Suppressor macrophage treated with lipopolysaccharide for 4 hours (primary cell): ENCODE measurements around the gene CYP11A1.
A peak's percentile ranks its signal among the peaks of the same experiment; 100 is the strongest.

Experiments used
- DNase-seq: peaks from one replicate; pipeline ENCODE4 v3.0.0-alpha.2; 2020

The CYP11A1 gene

DNA sequence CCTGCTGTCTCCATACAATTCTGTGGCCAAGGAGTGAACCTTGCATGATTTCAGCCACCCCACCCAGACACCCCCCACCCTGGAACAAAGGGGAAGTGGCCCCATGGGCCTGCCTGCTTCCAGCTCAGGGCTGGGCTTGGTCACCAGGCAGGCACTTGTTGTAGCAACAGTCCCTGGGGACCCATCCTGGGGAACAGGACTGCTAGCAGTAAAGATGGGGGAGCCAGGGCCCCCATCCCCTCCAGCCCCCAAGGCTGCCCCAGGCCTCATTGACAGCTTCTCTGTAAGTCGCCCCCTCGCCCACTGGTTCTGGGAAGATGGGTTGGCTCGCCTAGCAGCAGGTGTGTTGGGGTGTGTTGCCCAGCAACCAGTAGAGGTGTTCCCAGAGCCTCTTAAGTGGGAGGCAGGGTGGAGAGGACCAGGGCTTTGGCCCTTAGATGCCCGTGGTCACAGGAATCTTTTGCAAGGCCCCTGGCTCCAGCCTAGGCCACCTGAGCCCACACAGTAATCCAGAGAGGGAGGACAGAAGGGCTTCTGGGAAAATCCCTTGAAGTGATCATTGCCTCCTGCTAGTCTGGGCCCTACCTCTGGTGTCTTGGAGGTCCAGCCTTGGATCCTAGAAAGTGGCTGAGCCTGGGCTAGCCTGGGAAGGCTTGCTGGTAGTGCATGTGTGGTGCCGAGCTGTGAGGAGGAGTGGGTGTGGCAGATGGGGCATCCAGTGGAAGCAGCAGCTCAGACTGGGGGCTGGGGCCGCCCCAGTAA lies 48.9 kb downstream of the CYP11A1 start:
- DNase-seq, result no peak

DNA sequence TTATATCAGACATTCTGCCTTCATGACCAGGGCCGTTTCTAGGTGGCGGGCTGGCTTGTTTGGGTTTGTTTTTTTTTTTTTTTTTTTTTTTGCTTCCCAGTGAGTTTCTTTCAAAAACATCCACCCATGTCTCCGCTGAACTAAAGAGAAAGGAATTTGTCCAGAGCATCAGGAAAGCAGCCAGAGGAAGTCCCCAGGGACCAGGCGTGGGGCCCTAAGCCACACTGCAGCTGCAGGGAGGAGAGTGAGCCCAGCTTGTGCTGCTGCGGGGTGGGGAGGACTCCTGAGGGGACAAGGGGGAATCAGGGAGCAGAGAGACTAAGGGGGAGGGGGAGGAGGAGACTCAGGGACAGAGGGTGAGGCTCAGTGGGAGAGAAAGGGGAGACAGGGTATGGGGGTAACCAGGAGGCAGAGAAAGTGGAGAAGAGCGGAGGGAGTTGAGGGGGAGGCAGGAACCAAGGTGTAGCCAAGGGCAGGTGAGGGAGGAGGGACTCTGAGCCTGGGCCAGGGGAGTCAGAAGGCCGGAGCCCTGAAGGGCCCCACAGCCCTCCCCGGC lies 49.5 kb downstream of the CYP11A1 start:
- no peak for DNase-seq

DNA sequence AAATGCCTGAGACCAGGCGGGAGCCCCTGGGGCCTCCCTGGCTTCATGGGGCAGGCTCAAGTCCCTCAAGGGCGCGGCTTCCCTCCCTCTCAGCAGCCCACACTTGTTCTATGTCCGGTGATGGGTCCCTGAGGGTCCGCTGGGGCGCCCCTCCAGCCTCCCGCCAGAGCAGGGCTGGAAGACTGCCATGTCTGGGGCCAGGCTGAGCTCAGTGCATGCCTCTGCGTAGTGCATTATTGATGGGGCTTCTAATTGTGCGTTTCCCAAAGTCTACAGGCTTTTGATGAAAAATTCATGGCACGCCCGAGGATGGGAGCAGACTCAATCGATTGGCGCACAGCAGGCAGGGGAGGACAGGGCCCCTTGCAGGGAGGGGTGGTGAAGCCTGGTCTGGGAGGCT lies 51.3 kb downstream of the CYP11A1 start:
- no peak for DNase-seq

DNA sequence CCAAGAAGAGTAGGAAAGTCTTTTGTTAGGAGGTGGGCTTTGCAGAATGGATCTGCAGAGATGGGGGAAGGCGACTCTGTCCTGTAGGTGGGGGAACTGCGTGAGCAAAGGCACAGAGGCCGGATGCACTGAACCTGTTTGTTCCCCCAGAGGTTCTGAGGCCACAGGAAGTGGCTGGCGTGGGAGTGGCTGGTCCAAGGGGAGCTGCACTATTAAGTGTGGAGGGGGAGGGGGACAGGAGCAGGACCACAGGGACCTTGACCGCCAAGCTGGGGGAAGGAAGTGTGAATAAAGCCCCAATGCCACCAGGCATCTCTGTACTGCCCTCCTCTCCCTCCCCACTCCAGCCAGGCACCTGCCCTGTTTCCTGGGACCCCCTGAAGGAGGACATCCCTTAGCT lies 51.8 kb downstream of the CYP11A1 start:
- no peak for DNase-seq

DNA sequence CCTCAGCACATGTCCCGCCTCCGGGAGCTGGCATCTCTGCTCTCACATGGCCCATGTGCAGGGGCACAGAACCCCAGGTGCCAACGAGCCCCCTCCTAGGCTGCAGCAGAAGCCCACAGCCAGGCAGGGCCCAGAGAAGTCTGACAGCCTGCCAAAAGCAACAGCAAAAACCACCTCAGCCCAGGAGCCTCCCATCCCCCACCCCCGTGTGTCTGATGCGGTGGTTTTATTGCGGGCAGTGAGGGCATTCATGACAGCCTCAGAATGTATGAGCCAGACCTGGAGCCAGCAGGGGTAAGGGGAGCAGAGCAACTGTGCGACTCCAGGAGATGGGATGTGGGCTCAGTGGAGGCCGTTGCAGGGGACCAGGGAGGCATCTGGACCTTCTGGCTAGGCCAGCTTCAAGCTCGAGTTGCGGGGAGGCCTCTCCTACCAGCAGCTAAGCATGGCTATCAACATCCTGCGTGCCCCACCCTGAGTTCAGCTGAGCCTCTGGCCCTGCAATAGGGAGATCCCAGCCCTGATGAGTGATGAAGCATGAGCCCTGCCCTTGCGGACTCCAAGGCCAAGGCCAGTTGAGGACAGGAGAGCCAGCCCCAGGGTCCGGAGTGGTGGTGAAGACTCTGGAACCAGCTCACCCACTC lies 52.5 kb downstream of the CYP11A1 start:
- DNase-seq, result no peak

DNA sequence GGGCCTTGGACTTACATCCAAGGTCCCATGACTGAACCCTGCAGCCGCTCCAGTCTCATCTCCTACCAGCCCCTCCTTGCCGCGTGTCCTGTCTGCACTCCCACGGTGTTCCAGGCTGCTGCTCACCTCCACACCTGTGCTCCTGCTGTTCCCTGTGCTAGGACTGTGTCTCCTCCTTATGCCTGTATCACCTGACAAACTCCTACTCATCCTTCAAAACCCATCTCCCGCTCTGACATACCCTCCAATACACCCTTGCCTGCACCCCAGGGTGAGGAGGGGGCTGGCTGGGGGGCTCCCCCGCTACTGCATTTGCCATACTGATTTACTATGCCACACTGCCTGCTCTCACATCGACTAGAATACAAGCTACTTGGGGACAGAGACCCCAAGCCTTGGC lies 53.6 kb downstream of the CYP11A1 start:
- no peak for DNase-seq

DNA sequence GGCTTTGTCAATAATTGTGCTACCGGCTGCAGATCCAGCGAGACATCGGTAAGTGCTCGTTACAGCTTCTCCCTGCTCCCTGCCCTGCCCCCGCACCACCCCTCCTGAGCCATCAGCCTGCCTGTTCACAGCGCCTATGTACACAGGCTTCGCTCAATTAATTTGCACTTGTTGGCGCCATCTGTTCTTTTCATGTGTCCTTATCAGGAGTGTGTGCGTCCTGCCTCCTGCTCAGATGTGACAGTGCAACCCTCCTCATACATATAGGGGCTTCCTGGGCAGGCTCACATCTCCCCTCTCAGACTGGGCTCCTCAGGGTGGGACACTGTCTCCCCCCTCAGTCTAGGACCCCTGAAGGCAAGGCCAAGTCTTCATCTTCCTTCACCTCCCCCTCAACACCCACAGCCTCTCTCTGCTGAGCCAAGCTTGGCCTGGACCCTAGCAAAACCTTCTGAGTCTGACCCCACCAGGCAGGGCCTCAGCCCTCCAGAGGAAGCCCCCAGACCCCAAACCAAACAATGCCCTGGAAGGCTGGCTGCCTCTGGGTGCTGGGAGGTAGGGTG lies 54.9 kb downstream of the CYP11A1 start:
- no peak for DNase-seq

DNA sequence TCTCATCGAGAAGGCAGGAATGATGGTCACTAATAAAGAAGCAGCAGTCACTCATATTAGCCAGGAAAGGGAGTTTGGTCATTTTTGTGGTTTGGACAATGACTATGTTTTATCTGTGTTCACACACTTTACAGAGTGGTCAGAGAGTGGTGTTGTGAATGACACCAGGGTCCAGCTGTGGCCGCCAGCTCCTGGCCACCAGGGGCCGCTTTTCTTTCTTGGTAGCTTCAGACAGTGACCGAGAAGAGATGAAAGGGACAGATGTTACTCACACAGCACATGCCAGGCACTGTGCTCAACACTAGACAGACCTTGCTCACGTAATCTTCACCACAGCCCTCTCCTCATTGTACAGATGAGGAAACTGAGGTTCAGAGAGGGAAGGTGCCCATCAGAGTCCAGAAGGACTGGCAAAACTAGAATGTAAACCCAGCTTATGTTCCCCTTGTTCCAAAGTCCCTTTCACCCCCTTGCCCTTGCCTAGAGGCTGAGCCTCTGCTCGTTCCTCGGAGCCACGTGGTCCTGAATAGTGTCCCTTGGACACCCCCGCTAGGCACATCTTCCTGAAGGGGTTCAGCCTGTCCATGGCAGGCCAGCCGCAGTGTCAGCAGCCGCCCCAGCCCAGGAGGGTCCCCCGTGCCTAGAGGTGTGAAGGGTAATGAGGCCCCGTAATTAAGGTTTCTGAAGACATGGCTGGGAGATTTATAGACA lies 55.6 kb downstream of the CYP11A1 start:
- DNase-seq, result no peak

DNA sequence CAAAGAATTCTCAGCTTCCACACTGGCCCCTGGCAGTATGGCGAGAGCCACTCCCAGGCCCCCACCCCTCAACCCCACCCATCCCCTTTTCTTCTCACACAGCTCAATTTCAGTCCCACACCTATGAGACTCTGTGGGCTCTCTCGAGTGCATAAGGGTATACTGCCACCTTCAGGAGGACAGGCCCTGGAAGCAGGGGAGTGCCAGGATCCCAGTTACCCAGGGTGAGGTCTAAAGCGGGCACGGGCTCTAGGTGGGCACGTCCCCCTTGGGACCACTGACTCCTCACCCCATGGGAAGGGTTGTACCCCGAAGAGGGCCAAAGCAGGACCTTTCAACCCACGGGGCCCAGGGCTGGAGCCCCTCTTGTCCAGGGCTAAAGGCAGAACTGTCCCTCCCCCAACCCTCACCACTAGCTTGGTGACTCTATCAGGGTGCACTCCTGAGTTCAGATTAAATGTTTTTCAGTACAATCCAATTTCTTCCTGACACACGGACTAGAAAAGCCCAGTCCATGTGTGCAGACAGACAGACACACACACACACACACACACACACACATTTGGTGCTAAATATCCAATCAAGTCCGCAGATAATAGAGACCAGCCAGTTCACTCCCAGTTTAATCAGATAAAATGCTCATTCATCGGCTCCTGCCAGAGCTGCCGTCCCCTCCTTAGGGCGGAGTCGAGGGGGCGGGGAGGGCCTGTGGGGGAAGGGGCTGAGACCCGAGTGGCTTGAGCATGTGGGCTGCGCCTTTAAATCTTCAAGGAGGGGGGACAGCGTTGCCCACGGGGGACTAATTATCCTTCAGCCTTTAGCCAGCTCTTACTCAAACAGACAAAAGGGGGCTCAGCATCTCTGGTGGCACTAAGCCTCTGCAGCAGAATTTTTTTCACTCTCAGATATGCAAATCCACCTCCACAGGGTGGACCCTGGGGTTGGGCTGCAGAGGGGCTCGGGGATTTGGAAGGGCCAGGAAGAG lies 59.3 kb downstream of the CYP11A1 start:
- DNase-seq, result peak; percentile 47

DNA sequence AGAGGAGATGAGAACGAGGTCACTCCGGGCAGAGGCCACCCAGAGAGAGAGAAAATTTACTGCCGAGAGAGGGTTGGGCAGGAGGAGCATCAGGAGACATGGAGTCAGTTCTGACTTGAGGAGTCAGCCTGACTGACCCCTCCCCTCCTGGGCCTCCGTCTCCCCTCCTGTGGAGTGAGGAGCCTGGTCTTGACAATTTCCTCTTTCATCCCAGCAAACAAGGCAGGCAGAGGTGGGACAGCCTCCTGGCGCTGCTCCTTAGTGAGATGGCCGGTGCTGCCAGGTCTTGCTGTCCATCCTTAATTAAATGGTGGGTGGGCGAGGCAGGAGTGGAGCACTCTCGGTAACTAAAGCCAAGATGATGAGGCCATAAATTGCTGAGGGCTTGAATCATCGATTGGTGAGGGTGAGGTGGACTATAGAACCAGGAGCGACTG lies 60.6 kb downstream of the CYP11A1 start:
- no peak for DNase-seq

DNA sequence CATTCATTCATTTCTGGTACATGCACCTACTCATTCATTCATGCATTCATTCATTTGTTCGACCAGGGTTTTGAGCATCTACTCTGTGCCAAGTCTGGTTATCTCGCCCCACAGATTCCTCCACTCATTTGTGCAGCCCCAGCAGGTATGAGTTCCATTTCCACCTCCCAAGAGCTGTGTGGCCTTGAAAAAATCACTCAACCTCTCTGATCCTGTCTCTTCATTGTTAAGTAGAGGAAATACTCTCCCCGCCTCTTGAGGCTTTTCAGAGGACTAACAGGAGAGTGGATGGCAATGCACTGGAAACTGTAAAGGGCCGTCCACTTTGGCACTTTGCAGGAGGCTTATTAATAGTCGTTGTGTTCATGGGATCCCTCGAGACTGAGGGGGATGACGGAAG lies 61.8 kb downstream of the CYP11A1 start:
- DNase-seq, result no peak

DNA sequence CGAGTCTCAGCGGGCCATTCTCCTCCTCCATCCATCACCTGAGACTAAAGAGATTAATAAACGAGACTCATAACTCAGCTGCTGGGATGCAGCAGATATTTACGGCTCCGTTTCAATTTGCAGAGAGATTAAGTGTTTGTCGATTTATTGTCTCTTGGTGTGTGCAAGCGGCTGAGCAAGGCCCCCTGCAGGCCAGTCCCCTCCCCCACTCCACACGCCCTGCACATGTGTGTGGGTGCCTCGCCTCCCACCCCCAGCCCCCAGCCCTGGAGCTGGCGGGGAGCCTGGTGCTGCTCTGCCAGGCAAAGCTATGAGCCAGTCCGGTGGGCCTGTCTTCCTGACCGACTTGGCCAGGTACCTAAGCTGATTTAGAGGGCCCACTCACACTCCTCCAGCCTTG lies 63.0 kb downstream of the CYP11A1 start:
- DNase-seq, result no peak

DNA sequence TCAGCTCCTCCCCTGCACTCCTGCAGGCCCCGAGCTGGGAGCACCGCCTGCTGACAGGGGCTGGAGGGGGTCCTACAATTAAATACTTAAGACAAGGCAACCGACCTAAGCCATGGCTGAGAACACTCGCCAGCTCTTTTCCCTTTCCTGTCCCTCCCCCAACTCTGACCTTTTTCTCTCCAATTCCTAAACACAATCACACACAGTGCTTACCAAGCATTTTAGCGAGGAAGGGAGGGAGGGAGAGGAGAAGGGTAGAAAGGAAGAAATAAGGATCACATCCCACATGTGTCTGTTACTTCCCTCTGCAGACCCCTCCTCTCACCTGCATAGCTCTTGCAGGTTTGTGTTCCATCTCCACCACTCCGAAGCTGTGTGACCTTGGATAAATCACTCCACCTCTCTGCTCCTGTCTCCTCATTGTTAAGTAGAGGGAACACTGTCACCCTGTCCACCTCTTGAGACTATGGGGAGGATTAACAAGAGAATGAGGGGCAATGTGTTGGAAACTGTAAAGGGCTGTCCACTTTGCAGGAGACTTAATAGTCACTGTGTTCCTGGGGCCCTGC lies 63.6 kb downstream of the CYP11A1 start:
- DNase-seq, result no peak

DNA sequence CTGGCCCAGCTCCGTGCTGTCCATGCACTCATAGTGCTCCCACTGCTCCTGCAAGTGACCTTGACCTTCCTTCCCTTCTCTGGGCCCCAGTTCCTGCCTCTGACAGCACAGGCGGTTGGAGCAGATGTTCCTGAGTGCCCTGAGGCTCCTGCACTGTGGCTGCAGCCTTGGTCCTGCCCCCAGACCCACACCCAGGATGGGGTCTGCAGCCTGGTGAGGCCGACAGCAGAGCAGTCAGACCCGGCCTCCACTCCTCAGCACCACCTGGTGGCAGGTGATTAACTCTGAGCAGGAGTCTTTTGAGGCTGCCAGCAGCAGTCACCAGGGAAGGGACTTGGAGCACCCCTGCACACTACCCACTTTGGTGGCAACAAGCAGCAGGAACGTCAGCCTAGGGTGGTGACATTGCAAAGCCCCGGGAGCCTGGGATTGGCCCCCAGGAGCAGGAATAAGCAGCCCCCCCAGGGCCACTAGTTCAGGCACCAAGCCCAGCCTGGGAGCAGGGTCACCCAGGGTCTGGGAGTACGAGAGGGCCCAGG lies 64.6 kb downstream of the CYP11A1 start:
- DNase-seq, result peak; percentile 6

DNA sequence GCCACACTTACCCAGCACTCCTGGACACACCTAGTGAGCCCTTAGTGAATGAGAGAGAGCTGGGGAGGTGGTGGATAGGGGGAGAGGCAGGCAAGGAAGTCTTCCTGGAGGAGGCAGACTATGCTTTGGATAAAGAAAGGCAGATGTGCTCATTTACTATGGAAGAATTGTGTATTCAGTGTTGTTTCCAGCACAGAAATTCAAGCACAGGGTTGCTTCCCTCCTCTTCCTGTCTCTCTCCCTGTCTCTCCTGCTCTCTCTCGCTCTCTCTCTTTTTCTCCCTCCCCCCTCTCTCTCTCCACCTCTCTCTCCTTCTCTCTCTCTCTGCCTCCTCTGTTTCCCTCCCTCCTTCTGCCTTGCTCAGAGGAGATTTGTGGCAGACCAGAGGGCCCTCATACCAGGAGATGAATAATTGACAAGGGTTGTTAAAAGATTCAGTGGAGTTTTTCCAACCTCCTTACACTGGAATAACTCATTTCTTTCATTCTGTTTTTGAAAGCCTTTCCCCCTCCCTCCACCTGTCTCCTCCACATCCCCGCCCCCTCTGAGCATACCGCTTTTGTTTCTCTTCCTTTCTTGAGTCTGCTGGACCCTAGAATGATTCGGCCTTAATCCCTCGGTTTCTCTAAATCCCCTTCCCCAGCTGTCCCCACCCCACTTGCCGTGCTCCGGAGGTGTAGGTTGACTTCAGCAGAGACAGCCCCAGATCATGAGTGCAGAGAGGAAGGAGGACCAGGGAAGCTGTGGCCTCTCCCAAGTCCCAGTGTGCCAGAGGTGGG lies 65.7 kb downstream of the CYP11A1 start:
- DNase-seq, result no peak

DNA sequence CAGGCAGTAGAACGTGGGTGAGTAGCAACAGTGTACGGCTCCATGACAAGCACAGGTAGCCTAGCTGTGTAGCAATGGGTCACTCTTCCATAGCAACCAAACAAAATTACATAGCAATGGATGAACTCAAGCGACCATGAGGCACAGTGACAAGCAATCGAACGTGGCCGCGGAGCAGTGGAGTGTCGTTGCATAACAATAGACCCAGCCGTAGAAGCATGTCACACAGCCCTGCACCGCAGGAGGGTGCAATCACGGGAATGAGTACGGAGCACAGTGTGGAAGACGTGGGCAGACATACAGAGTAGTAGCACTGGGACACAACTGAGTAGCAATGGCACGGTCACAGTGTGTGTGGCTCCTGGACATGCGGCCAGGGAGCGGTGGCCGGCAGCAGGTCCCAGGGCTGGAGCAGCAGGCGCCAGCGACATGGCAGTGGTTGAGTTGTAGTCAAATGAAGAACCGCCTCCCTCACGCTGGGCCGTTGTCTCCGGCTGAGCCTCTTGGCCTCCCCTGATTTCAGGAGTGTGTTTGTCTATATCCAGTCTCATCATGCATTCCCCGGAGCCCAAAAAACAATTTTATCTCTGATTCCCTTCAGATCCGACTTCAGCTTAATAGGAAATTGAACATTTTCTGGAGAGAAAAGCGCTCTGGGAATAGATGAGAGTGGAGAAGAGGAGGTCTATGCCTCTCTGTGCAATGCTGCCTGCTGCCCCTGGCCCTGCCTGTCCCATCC lies 67.2 kb downstream of the CYP11A1 start:
- no peak for DNase-seq

DNA sequence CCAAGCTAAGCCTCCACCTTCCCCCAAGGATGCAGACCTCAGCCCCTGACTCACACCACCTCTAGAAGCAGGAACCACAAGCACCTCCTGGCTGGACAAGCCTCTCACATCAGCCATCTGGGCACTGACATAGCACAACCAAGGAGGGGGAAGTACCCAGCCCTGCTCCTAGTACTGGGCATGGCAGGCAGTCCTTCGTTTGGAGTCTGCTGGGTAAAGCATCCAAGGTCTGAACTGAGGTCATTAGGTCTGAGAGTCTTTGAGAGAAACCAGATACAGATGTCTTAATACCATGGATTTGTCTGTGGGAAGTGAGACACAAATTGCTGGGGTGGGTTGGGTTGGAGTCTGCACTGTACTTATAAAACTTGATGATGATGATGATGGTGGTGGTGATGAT lies 69.6 kb downstream of the CYP11A1 start:
- no peak for DNase-seq

DNA sequence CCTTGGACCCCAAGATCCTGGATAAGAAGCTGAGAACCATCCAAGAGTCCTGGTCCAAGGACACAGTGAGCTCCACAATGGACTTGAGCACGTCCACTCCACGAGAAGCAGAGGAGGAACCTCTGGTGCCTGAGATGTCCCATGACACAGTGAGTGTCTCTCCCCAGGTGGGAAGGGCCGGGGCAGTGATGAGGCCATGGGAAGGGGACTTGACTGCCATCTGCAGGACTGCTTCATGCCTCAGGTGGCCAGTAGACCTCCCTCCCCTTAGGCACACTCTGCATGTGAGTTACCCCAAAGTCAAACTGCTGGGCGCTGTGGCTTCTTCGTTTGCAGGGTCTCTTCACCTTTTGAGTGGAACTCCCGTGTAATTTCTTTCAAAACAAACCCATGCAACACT lies 71.6 kb downstream of the CYP11A1 start:
- DNase-seq, result no peak

DNA sequence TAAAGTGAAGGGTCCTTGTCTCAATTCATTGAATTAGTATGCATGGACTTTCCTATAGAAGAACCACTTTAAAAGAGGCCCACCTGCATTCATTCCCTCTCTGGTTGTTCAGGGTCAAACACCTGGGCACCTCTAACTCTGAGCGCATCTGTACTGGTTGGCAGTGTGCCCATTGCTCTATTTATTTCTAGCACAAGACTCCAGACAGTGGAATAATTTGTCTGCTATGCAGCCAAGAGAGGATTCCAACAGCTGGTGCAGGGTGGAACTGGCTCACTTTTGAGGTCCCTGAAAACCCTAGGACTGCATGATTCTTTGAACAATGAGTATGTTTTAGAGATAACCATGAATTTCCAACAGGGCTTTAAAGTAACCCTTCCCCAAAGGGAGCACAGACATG lies 73.4 kb downstream of the CYP11A1 start:
- DNase-seq, result no peak
